Small intestine (tissue), 7 donors: Measurements from ENCODE around the gene PHIP. TPM values are rescaled to one million over a fixed set of nuclear protein-coding genes. Genes with fewer than 3 reads are reported as not detected.

Source experiments
- DNase-seq, 2 donors: peaks; one replicate each; pipeline versions ENCODE4 v3.0.0 to v3.0.0-alpha.2; 2013
- FAIRE-seq: peaks from 2 replicates; lab custom pipeline; 2012; peaks lifted over from hg19 to GRCh38; lab: Jason Lieb, UNC
- H3K27ac ChIP-seq, 3 donors: one replicate each; pipeline ENCODE4 v1.5.1; 2013; ENCODE audit warnings: low read length in 2 of 3, mild to moderate bottlenecking in 2 of 3, control low read depth in 1 of 3, inconsistent platforms in 1 of 3, low read depth in 1 of 3, moderate library complexity in 1 of 3
- H3K27me3 ChIP-seq, 3 donors: one replicate each; pipeline ENCODE4 v1.6.1; 2013; ENCODE audit warnings: low read length in 3 of 3, inconsistent platforms in 1 of 3; ENCODE audit not compliant: control insufficient read depth in 3 of 3, insufficient read depth in 3 of 3
- H3K36me3 ChIP-seq, 3 donors: one replicate each; pipeline ENCODE4 v1.6.1; 2013; ENCODE audit warnings: low read length in 3 of 3, inconsistent platforms in 1 of 3, low read depth in 1 of 3, mild to moderate bottlenecking in 1 of 3, moderate library complexity in 1 of 3; ENCODE audit not compliant: control insufficient read depth in 3 of 3, insufficient read depth in 2 of 3
- H3K4me1 ChIP-seq, 3 donors: one replicate each; pipeline ENCODE4 v1.6.1; 2013; ENCODE audit warnings: low read length in 2 of 3, inconsistent platforms in 1 of 3, low read depth in 1 of 3, mild to moderate bottlenecking in 1 of 3, moderate library complexity in 1 of 3; ENCODE audit not compliant: control insufficient read depth in 3 of 3, insufficient read depth in 2 of 3
- H3K4me3 ChIP-seq, 3 donors: one replicate each; pipeline ENCODE4 v1.5.1; 2013; ENCODE audit warnings: low read length in 3 of 3, control low read depth in 1 of 3, inconsistent platforms in 1 of 3, low read depth in 1 of 3, mild to moderate bottlenecking in 1 of 3, moderate library complexity in 1 of 3
- H3K9me3 ChIP-seq, 2 donors: one replicate each; pipeline ENCODE4 v1.6.1; 2013; ENCODE audit warnings: low read depth in 1 of 2, low read length in 1 of 2; ENCODE audit not compliant: control insufficient read depth in 2 of 2, insufficient read depth in 1 of 2
- WGBS, 3 donors: extraction: QIAGEN DNeasy Blood & Tissue Kit; methylation state at CpG; one replicate each; pipeline ENCODE4 v1.1.7; 2013; 5-methylcytosine and 5-hydroxymethylcytosine counted together
- polyA plus RNA-seq, 4 donors: library from polyadenylated mRNA; stranded (reverse) in 3 of 4; unstranded in 1 of 4; fragments of 200-250 nt in 3 of 4; fragments of 120-200 nt in 1 of 4; gene quantifications; one replicate each; pipeline versions ENCODE4 v1.2.1 to v1.2.3, GENCODE V29; 2013
- donor health status: healthy with polysubstance abuse.
- donor health status: control.
- donor health status: control.
- donor health status: Bipolar disorder and iron deficiency.
- donor health status: healthy.

Gene PHIP
- polyA plus RNA-seq, 4 donors, result 6.0 to 31.8 (median 6.4) TPM

- Histone ChIP-seq H3K4me3 (peak overlapping the region; percentile 89 to 99 (median 97)), H3K9me3 (no peaks in the 10 kb centered on the region), H3K27ac (peak overlapping the region; percentile 77 to 98 (median 95)), H3K27me3 (no peaks in the 10 kb centered on the region), H3K4me1 (peaks cover 0 to 2% (median 0%) of the 10 kb centered on the region in 3 donors), H3K36me3 (peaks cover 0 to 3% (median 0%) of the 10 kb centered on the region in 3 donors)
- no peak for FAIRE-seq
- peak; percentile 90 to 97 for DNase-seq
- WGBS, 3 donors, result 0 to 1% (median 1%) methylated on average over 59 to 79 of the region's 79 CpGs
These were observed 1.0 kb downstream of the PHIP start for GRCh38 chr6:79076782-79077641.

- Histone ChIP-seq H3K9me3 (no peaks in the 10 kb centered on the region), H3K36me3 (peaks cover 0 to 3% (median 0%) of the 10 kb centered on the region in 3 donors), H3K4me1 (peaks cover 0 to 2% (median 0%) of the 10 kb centered on the region in 3 donors), H3K27ac (peak overlapping the region in 2 of 3 donors; percentile 78 to 98), H3K4me3 (peak overlapping the region in 1 of 3 donors; percentile 89), H3K27me3 (no peaks in the 10 kb centered on the region)
- WGBS, 3 donors, result 1 to 6% (median 4%) methylated on average over 5 of the region's 5 CpGs
- DNase-seq (peak; percentile 8 to 35), FAIRE-seq (no peak)
These were observed 1.9 kb downstream of the PHIP start for GRCh38 chr6:79076160-79076559.

- DNase-seq (no peak), FAIRE-seq (no peak)
- H3K27me3 ChIP-seq, result no peaks in the 10 kb centered on the region
- WGBS, 3 donors, result 80 to 94% (median 93%) methylated on average over 1 of the region's 1 CpG
- no peak overlapping the region for H3K4me3 ChIP-seq
- peaks cover 0 to 3% (median 0%) of the 10 kb centered on the region in 3 donors for H3K36me3 ChIP-seq
- no peak overlapping the region for H3K27ac ChIP-seq
- no peaks in the 10 kb centered on the region for H3K4me1 ChIP-seq
- no peaks in the 10 kb centered on the region for H3K9me3 ChIP-seq
These were observed 4.2 kb downstream of the PHIP start for GRCh38 chr6:79073888-79074287.

GRCh38 chr6:79072640-79073181, 5.3 kb downstream of the PHIP start:
- 87 to 91% (median 88%) methylated on average over 3 of the region's 3 CpGs for WGBS, 3 donors
- peak overlapping the region in 1 of 3 donors; percentile 10 for H3K27ac ChIP-seq

GRCh38 chr6:79071547-79071946, 6.5 kb downstream of the PHIP start:
- FAIRE-seq, result no peak
- H3K27me3 ChIP-seq, result no peaks in the 10 kb centered on the region

More at GRCh38 chr6:79072640-79073181, 5.3 kb downstream of the PHIP start:
- Histone ChIP-seq H3K4me3 (no peak overlapping the region), H3K36me3 (peaks cover 0 to 7% (median 0%) of the 10 kb centered on the region in 3 donors), H3K4me1 (no peaks in the 10 kb centered on the region), H3K9me3 (no peaks in the 10 kb centered on the region), H3K27me3 (no peaks in the 10 kb centered on the region)
- no peak for DNase-seq
- no peak for FAIRE-seq

GRCh38 chr6:79070206-79070825, 7.7 kb downstream of the PHIP start:
- H3K36me3 ChIP-seq, result peaks cover 0 to 11% (median 0%) of the 10 kb centered on the region in 3 donors
- H3K9me3 ChIP-seq, result no peaks in the 10 kb centered on the region
- no peaks in the 10 kb centered on the region for H3K27me3 ChIP-seq
- no peaks in the 10 kb centered on the region for H3K4me1 ChIP-seq
- H3K27ac ChIP-seq, result peak overlapping the region in 1 of 3 donors; percentile 62
- H3K4me3 ChIP-seq, result no peak overlapping the region
- FAIRE-seq, result no peak
- 60 to 62% (median 61%) methylated on average over 5 of the region's 5 CpGs for WGBS, 3 donors
- no peak for DNase-seq

More at GRCh38 chr6:79071547-79071946, 6.5 kb downstream of the PHIP start:
- DNase-seq, result no peak
- H3K27ac ChIP-seq, result no peak overlapping the region
- no peak overlapping the region for H3K4me3 ChIP-seq
- H3K9me3 ChIP-seq, result no peaks in the 10 kb centered on the region
- H3K4me1 ChIP-seq, result no peaks in the 10 kb centered on the region
- H3K36me3 ChIP-seq, result peaks cover 0 to 11% (median 0%) of the 10 kb centered on the region in 3 donors

- DNase-seq, result no peak
- H3K27ac ChIP-seq, result no peak overlapping the region
- H3K4me1 ChIP-seq, result peaks cover 0 to 3% (median 0%) of the 10 kb centered on the region in 3 donors
- peaks cover 0 to 11% (median 3%) of the 10 kb centered on the region in 3 donors for H3K36me3 ChIP-seq
- no peaks in the 10 kb centered on the region for H3K9me3 ChIP-seq
- no peak overlapping the region for H3K4me3 ChIP-seq
- FAIRE-seq, result no peak
- 91 to 98% (median 97%) methylated on average over 4 of the region's 4 CpGs for WGBS, 3 donors
- no peaks in the 10 kb centered on the region for H3K27me3 ChIP-seq
These were observed 11.2 kb downstream of the PHIP start for GRCh38 chr6:79066828-79067227.

GRCh38 chr6:79066330-79066729, 11.7 kb downstream of the PHIP start:
- FAIRE-seq, result peak; percentile 39
- Histone ChIP-seq H3K9me3 (no peaks in the 10 kb centered on the region), H3K4me3 (no peak overlapping the region), H3K27me3 (no peaks in the 10 kb centered on the region), H3K4me1 (peaks cover 0 to 3% (median 0%) of the 10 kb centered on the region in 3 donors), H3K36me3 (peaks cover 0 to 11% (median 3%) of the 10 kb centered on the region in 3 donors), H3K27ac (no peak overlapping the region)
- DNase-seq, result no peak
